ENCODE results near the gene SLC1A2.

GRCh38 chr11:35334385-35335090, 84.8 kb downstream of the SLC1A2 start:
- TF ChIP-seq POLR2A (IDR thresholded peaks at IDR 0.05; ENCODE audit: low read depth, low read length) (no peak), EZH2 (IDR thresholded peaks at IDR 0.05; ENCODE audit: borderline replicate concordance, low read depth, low read length, severe bottlenecking) (no peak), POLR2AphosphoS5 (IDR thresholded peaks at IDR 0.05; ENCODE audit: insufficient read depth, low read depth, low read length) (no peak), MYC (IDR thresholded peaks at IDR 0.05; ENCODE audit: low read depth, low read length) (no peak), FOS (IDR thresholded peaks at IDR 0.05; ENCODE audit: borderline replicate concordance, insufficient read depth, low read length) (no peak)
- TF ChIP-seq, protein P1, sequence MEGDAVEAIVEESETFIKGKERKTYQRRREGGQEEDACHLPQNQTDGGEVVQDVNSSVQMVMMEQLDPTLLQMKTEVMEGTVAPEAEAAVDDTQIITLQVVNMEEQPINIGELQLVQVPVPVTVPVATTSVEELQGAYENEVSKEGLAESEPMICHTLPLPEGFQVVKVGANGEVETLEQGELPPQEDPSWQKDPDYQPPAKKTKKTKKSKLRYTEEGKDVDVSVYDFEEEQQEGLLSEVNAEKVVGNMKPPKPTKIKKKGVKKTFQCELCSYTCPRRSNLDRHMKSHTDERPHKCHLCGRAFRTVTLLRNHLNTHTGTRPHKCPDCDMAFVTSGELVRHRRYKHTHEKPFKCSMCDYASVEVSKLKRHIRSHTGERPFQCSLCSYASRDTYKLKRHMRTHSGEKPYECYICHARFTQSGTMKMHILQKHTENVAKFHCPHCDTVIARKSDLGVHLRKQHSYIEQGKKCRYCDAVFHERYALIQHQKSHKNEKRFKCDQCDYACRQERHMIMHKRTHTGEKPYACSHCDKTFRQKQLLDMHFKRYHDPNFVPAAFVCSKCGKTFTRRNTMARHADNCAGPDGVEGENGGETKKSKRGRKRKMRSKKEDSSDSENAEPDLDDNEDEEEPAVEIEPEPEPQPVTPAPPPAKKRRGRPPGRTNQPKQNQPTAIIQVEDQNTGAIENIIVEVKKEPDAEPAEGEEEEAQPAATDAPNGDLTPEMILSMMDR (IDR thresholded peaks at IDR 0.05; ENCODE audit: extremely low read depth in 1 of 2, insufficient read depth in 1 of 2, low read depth in 1 of 2, low read length in 2 of 2), result no peak

Measured in endothelial cell of umbilical vein (primary cell).